Right lobe of liver (tissue), 4 donors: ENCODE results near the gene ZNF609.

Source experiments
- POLR2A ChIP-seq: fragments of 450-650 bp; IDR thresholded peaks from one replicate; pipeline ENCODE4 v1.6.1; 2017; ENCODE audit warnings: antibody characterized with exemption, mild to moderate bottlenecking
- TF ChIP-seq, protein P1 (sequence below), 4 donors: fragments of 200-600 bp in 3 of 4; fragments of 450-650 bp in 1 of 4; IDR thresholded peaks; one replicate each; pipeline versions ENCODE4 v1.5.1 to v1.8.0; 2016 to 2022; ENCODE audit warnings: antibody characterized with exemption in 4 of 4, mild to moderate bottlenecking in 2 of 4
- donor health status: DM: no; HTN: no; CAD: no.
- donor health status: DM: no; HTN: no; CAD: no.
- donor health status: DM: no; HTN: yes; CAD: no.

DNA sequence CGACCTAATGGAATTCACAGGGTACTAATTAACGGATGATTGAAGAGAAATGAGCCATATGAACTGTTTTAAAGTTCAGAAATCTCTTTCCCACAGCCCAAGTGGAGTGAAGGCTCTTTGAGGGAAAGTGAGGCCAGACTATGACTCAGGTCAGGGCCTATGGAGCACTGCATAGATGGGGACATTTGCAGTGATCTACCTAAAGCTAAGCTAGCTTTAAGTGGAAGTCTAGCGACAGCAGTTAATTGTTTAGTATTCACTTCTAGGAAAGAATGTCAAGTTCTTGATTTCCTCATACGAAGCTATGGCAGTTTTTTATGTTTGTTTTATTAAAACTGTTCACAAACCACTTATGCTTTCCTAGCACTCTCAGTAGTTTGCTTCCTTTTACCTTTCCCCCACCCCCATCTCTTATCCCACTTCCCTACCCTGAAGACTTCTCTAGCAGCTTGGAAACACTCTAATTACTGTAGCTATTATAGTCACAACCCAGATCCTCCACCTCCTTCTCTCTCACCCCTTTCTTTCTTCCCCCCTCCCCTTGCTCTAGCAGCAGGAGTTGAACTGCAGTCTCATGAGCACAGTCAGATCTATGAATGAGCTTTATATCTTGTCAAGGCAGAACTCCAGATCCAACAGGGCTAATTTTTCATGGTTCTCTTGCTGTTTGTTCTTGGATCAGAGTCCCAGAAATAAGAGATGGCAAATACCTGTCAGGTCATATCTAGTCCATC is 6.2 kb downstream of the ZNF609 start:
- TF ChIP-seq, protein P1, sequence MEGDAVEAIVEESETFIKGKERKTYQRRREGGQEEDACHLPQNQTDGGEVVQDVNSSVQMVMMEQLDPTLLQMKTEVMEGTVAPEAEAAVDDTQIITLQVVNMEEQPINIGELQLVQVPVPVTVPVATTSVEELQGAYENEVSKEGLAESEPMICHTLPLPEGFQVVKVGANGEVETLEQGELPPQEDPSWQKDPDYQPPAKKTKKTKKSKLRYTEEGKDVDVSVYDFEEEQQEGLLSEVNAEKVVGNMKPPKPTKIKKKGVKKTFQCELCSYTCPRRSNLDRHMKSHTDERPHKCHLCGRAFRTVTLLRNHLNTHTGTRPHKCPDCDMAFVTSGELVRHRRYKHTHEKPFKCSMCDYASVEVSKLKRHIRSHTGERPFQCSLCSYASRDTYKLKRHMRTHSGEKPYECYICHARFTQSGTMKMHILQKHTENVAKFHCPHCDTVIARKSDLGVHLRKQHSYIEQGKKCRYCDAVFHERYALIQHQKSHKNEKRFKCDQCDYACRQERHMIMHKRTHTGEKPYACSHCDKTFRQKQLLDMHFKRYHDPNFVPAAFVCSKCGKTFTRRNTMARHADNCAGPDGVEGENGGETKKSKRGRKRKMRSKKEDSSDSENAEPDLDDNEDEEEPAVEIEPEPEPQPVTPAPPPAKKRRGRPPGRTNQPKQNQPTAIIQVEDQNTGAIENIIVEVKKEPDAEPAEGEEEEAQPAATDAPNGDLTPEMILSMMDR (IDR thresholded peaks at IDR 0.05), result no peak
- TF ChIP-seq POLR2A, result no peak
